HG02973 (cell line): ENCODE results near the gene ZKSCAN1.

Experiments
- ATAC-seq: cut with Tn5 transposase; IDR thresholded peaks from one replicate; pipeline ENCODE4 v1.9.1; 2021; ENCODE audit warnings: moderate library complexity; ENCODE audit not compliant: unreplicated experiment

Gene ZKSCAN1

DNA sequence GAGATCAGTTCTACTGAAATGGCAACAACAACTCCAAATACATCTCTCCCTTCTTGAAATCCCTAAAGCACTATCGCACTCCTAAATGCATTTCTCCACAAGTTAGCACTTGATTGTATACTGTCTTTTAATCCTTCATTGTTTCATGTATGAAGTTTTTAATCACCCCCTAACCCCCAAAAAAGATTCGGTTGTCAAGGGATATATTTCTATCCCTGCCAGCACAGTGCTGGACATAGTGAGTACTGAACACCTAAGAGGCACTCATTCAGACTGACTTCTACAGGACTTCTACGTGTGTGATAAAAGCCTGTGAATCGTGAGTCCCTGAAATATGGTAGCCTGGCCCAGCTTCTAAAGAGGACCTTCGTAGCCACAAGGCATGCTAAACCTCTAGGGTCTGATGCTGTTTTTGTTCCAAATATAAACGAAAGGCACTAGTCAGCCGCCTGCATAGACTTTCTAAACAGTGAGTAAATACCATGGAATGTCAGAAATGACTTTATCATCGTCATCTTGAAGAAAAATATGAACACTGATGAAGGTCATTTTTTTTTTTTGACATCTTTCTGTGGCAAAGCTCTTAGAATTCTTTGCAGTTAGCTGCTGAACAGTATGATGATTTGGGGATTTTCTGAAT lies 19.6 kb downstream of the ZKSCAN1 start:
- no peak for ATAC-seq

DNA sequence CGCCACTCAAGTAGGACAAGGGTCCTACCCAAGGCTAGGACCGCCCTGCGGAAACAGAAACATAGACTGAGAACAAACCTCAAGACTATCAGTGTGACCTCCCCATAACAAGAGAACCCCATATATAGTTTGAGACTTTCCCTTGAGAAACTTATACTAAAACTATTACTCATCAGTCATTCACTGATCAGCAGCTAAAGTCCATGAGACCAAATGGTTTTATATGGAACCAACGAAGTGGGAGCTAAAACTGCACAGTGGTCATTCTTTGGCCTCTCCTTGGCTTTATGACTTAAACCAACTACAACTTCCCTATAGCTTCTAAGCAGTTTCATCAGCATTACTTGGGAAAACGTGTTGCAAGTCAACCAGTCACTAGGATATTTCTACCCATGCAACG lies 20.5 kb downstream of the ZKSCAN1 start:
- ATAC-seq, result no peak

DNA sequence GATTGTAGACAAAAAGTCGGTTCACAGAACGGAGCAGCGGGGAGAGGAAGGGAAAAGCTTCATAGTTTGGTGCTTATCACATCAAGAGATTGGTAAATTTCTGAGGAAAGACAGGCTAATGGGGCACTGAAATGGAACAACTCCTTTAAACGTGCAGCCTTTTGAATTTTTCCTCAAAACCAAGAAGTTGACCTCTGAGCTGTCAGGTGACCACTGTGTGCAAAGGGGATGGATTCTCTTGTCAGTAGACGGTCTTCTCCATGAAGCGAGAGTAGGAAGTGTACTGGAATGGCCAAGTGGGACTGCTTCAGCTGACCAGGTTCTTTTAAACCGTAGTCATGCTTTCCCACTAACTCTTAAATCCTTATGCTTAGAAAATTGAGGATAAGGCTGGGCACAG lies 22.9 kb downstream of the ZKSCAN1 start:
- ATAC-seq, result no peak

DNA sequence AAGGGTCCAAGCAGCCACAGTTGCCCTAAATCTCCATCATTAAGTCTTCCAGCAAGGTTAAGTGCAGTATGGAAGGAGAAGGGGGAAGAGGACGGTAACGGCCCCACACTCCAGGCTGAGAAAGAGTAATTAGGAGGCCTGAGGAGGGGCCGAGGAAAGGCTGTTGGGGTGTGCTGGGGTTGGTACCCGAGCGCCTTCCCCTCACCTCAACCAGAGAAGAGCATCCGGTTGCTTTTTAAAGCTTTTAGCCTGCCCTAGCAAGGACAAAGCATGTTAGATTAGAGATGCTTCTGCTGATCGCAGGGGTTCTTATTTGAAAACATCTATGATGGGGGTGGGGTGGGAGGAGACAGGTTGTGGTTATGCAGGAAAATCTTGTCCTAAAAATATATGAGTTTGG lies 25.2 kb downstream of the ZKSCAN1 start:
- ATAC-seq, result no peak

DNA sequence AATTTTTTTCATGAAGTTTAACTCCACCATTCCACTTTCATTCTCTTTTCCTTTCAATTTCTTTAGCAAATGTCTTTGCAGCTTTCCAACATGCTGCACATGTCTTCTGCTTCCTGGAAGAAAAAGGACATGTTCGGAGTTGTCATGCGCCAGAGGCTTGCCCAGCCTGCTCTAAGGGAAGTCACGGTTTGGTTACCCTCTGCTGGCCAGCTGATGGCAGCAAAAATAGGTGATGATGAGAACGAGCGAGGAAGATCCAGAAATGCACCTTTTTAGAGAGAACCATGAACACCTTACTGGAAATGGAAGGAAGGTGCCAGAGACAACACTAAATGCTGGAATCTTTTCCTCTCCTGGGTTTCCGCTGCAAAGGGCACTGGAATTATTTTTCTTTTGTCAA lies 29.3 kb downstream of the ZKSCAN1 start:
- ATAC-seq, result no peak

DNA sequence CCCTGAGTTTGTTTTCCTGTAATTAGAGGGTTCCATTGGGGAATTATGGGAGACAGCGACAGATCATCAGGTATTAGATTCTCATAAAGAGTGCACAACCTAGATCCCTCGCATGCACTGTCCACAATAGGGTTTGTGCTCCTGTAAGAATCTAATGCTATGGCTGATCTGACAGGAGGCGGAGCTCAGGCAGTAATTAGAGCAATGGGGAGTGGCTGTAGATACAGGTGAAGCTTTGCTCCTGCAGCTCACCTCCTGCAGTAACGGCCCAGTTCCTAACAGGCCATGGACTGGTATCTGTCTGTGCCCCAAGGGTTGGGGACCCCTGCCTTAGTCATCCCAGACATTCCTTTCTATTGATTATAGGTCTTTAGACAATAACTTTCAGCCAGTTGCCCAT lies 33.3 kb downstream of the ZKSCAN1 start:
- no peak for ATAC-seq

DNA sequence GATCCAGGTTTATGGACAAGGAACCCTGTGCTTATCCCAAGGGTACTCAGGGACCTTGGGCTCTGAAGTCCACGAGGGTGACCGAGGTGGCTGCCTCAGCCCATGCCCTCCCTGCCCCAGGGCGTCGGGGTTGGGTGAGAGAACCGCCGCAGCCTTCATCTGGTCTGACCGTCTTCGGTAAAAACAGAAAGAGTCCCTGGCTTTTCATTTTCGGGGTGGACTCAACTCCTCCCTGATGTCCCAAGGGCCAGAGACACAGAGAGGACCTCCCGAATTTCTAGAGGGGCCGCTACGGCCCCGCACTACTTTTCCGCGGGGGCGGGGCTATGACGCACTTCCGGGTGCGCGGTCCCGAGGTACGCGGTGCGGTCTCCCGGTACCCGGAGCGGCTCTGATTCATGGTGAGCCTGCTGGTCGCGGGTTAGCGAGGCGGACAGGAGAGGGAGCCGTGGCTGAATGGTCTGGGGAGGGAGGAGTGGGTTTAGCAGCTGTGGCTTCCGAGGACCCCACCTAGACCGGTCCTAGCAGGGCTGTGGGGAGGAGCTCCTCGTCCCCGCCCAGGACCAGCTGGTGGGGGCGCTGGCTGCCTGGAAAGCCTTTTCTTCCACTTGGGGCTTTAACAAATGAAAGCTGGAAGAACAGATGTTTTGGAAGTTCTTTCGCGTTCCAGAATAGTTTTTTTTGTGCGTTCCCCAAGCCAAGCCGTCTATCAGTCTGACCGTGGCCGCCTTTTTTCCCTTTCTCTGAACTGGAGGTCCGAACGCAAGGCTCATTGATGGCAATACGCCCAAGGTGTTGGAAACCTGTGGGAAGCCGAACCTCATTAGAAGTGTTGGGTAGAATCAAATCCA lies 34.3 kb downstream of the ZKSCAN1 start, which contains the start of gene ZSCAN21:
Gene ZSCAN21 (plus strand): TSS at position 334 of the 851 bp plus-strand sequence. CDS start 7,233 bp downstream, outside the sequence.
- ATAC-seq, result peak; percentile 75

DNA sequence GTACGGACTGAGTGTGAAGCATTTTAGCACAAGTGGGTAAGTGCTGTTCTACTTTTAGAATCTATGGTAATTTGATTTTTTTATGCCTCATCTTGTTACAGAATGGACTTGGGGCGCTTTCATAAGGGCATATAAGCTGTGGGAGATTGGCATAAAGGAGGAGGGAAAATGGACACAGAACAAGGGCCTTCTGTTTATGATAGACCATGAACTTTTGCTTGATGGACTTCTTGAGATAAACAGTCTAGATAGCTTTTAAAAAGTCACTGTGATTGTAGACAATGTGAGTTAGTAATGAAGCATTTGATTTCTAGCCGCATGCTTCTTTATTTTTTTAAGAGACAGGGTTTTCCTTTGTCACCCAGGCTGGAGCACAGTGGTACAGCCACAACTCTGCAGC lies 36.2 kb downstream of the ZKSCAN1 start:
- no peak for ATAC-seq

DNA sequence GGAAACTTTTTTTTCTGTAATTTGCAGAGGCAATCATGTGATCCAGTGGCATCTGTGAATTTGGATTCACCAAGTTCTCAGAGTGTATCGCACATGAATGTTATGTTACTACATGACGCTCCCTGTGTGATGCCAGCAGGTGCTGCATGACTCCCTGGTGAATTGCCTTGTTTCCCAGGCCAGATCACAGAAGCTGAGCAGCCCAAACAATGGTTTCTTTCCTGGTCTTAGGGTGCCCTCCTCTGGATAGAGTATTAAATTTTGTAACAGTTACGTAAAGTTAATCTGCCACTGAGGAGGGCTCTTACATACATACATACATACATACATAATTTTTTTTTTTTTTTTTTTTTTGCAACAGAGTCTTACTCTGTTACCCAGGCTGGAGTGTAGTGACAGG lies 37.8 kb downstream of the ZKSCAN1 start:
- no peak for ATAC-seq

DNA sequence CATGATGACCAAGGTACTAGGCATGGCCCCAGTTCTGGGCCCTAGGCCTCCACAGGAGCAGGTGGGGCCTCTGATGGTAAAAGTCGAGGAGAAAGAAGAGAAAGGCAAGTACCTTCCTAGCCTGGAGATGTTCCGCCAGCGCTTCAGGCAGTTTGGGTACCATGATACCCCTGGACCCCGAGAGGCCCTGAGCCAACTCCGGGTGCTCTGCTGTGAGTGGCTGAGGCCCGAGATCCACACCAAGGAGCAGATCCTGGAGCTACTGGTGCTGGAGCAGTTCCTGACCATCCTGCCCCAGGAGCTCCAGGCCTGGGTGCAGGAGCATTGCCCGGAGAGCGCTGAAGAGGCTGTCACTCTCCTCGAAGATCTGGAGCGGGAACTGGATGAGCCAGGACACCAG lies 41.6 kb downstream of the ZKSCAN1 start:
- no peak for ATAC-seq

DNA sequence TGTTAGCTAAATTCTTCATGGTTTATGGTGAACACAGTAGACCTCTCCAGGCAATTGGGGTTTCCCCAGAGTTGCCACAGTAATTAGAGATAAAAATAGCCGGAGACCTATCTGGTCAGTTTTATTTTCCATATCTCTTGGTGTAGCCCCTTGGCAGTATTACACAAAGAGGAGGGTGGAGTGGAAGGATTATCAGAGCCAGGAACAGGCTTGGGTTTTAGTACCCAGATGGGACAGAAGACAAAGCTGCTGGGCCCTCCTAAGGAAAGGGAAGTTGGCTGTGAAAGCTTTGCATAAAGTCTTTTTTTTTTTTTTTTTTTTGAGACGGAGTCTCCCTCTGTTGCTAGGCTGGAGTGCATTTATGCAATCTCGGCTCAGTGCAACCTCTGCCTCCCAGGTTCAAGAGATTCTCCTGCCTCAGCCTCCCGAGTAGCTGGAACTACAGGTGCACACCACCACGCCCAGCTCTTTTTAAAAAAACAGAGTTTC lies 43.9 kb downstream of the ZKSCAN1 start:
- no peak for ATAC-seq

DNA sequence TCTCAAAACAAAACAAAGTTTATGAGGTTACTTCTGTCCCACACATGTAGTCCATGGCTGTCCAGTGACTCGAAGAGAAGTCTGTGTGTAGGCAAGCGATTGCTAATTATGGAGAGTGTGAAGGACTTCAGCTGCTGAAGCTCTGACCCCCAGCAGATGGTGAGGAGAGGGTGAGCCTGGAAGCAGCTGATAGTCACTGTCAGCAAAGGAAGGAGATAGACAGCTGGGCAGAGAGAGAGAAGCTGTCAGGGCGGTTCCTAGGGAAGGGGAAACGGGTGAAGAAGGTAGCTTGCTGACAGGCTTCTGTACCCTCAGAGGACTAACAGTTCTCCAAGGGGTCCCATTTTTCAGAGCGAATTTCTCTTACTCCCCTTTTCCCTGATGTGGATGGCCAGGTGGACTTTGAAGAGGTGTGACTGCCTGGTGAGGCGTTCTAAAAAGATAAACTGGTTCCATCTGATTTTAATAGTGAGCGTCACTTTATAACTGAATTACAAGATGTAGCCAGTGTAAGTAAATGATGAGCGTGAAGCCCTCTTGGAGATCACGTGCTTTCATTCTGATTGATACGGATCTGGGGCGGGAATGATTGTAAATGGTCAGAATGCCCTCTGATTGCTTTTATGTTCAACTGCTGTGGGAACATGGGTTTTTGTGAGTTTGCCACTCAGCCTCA lies 46.3 kb downstream of the ZKSCAN1 start:
- no peak for ATAC-seq

DNA sequence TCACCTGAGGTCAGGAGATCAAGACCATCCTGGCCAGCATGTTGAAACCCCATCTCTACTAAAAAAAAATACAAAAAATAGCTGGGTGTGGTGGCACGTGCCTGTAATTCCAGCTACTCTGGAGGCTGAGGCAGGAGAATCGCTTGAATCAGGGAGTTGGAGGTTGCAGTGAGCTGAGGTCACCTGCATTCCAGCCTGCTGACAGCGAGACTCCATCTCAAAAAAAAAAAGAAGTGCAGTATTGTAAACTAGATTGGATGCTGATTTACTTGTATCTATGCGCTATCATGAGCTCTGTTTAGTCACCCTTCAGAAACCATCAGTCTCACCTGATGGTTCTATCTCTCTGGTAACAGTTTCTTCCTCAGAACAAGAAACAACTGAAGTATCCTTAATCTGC lies 48.0 kb downstream of the ZKSCAN1 start:
- ATAC-seq, result no peak

DNA sequence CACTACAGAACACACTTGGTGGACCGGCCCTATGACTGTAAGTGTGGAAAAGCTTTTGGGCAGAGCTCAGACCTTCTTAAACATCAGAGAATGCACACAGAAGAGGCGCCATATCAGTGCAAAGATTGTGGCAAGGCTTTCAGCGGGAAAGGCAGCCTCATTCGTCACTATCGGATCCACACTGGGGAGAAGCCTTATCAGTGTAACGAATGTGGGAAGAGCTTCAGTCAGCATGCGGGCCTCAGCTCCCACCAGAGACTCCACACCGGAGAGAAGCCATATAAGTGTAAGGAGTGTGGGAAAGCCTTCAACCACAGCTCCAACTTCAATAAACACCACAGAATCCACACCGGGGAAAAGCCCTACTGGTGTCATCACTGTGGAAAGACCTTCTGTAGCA lies 48.8 kb downstream of the ZKSCAN1 start:
- no peak for ATAC-seq

DNA sequence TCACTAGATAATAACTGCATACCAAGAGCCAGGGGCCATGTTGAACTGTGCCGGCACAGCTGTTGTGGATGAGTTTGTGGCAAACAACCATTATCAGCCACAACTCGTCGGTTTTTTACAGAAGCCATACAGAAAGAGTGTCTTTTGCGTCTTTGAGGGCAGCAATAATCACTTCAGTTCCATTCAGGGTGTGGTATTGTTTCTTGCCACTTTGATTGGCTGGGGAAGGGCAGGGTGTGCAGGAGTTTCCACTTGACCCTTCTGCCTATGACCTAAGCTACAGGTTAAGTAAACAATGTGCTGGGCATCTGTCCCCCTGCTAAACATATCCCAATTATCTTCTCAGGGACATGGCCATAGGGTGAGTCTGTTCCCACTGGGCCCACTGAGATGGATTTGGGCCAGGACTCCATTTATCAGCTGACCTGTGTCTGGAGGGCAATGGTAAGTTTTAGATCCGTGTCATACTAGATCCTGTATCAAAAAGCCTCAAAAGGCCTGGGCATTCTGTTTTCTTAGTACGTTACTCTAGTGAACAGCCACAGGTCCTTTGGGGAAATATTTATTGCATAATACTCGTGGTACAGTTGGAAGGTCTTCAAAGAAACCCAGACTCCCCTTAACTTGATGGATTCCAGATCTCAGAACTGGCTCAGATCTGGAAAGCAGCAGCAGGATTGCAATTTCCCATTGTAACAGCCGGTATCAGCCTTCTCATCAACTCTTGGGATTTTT lies 50.2 kb downstream of the ZKSCAN1 start:
- ATAC-seq, result no peak

DNA sequence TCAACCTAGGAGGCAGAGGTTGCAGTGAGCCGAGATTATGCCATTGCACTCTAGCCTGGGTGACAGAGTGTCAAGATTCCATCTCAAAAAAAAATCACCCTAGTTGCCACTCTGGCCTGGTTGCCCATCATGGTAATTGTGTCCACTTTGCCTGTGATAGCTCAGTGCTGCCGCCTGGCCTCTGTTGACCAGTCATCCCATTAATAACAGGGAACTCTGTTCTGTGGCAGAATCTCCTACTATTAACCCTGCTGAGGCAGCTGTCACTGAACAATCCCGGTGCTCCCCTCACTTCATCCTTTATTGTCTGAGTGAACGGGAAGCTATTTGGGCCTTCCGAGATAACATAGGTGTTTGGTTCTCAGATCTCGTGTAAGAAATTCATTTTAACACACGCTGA lies 51.6 kb downstream of the ZKSCAN1 start:
- ATAC-seq, result no peak

DNA sequence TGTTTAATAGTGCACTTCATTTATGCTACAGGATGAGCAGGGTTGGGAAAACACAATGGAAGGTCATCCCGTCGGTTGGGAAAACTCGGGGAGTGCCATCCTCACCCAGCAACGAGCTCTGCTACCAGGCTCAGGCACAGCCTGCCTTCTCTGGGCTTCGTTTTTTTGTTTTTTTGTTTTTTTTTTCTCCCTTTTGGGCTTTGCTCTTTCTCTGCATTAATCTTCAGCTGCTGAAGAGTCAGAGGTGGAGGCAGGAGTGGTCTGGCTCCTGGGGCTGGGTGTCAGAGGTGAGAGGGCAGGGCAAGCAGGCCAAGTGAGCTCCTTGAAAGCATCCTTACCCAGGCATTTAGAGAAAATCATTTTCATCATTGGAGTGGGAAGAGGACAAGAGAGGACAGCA lies 54.6 kb downstream of the ZKSCAN1 start:
- ATAC-seq, result no peak

DNA sequence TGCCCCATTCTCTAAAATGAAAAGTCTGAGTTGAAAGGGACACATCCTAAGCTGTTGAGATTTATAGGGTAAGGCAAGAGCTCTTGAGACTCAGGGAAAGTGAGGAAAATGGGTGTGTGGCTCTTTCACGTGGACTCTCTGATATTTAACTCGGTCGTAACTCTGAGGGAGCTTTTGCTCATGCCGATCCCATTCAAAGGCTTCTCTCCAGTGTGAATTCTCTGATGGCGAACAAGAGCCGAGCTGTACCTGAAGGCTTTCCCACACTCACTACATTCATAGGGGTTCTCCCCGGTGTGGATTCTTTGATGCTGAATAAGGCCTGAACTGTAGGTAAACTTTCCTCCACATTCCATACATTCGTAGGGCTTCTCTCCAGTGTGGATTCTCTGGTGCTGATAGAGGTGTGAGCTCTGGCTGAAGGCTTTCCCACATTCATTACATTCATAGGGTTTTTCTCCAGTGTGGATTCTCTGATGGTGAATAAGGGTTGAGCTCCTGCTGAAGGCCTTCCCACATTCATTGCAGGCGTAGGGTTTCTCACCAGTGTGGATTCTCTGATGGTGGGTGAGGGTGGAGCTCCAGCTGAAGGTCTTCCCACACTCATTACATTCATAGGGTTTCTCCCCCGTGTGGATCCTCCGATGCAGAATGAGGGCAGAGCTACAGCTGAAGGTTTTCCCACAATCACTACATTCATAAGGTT lies 55.8 kb downstream of the ZKSCAN1 start:
- ATAC-seq, result no peak

DNA sequence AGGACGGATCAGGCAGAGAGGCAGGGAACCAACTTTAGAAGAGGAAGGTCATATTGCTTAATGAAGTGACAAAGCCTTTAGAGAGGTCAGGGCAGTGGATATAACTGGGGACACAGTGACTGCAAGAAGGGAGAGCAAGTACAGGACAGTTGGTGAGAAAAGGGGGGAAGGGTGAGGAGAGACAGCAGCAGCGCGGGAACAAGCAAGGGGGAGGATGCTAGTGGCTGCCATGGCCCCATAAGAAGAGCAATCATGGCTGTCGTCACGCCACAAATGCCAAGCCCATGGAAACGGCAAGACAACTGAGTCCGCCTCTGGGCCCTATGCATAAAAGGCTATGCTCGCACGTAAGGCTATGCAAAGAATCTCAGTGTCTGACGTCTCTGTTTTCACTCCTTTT lies 57.1 kb downstream of the ZKSCAN1 start:
- no peak for ATAC-seq

DNA sequence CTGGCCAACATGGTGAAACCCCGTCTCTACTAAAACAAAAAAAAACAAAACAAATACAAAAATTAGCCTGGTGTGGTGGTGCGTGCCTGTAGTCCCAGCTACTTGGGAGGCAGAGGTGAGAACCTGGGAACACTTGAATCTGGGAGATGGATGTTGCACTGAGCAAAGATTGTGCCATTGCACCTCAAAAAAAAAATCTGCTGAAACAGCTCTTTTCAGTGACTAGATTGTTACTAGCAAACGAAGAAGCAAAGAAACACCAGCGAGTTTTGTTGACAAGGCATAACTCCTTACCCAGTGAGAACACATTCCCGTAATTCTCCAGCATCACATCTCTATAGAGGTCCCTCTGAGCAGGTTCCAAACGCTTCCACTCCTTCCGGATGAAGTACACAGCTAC lies 59.4 kb downstream of the ZKSCAN1 start:
- no peak for ATAC-seq
